Tibial nerve (tissue), 4 donors: Measurements from ENCODE around the gene TPK1. TPM values are rescaled to one million over a fixed set of nuclear protein-coding genes. Genes with fewer than 3 reads are reported as not detected.

Experiments
- DNase-seq, 2 donors: peaks; one replicate each; pipeline ENCODE4 v3.0.0-alpha.2; 2019; ENCODE audit warnings: low spot score in 2 of 2
- H3K27ac ChIP-seq, 4 donors: fragments of 200-600 bp; sonication (generic) in 3 of 4; one replicate each; pipeline ENCODE4 v1.5.1; 2017 to 2019; ENCODE audit warnings: mild to moderate bottlenecking in 1 of 4
- H3K27me3 ChIP-seq, 2 donors: fragments of 200-600 bp; sonication (generic) in 1 of 2; one replicate each; pipeline versions ENCODE4 v1.5.1 to v1.6.0; 2017 to 2019
- H3K36me3 ChIP-seq, 3 donors: fragments of 200-600 bp; sonication (generic); one replicate each; pipeline ENCODE4 v1.5.1; 2018 to 2019
- H3K4me1 ChIP-seq, 4 donors: fragments of 200-600 bp; sonication (generic) in 3 of 4; one replicate each; pipeline ENCODE4 v1.5.1; 2017 to 2019
- H3K4me3 ChIP-seq, 4 donors: fragments of 200-600 bp; sonication (generic) in 3 of 4; one replicate each; pipeline ENCODE4 v1.5.1; 2017 to 2019; ENCODE audit warnings: mild to moderate bottlenecking in 1 of 4, moderate library complexity in 1 of 4
- H3K9me3 ChIP-seq, 4 donors: fragments of 200-600 bp; sonication (generic) in 3 of 4; one replicate each; pipeline ENCODE4 v1.5.1; 2017 to 2019
- CTCF ChIP-seq, 5 experiments: fragments of 200-600 bp in 3 of 5; fragments of 450-650 bp in 2 of 5; sonication (generic) in 3 of 5; IDR thresholded peaks; one replicate each; pipeline ENCODE4 v1.5.1; 2016 to 2019; ENCODE audit warnings: antibody characterized with exemption in 5 of 5, mild to moderate bottlenecking in 3 of 5, moderate library complexity in 2 of 5
- EP300 ChIP-seq, 2 donors: sonication (generic); formaldehyde crosslinking; IDR thresholded peaks; one replicate each; pipeline ENCODE4 v1.6.1; 2017; ENCODE audit warnings: antibody characterized with exemption in 2 of 2, mild to moderate bottlenecking in 1 of 2
- POLR2A ChIP-seq, 2 donors: fragments of 450-650 bp; IDR thresholded peaks; one replicate each; pipeline ENCODE4 v1.6.1; 2017; ENCODE audit warnings: antibody characterized with exemption in 2 of 2, mild to moderate bottlenecking in 2 of 2, moderate library complexity in 2 of 2
- whole genome bisulfite sequencing, 2 donors: methylation state at CpG; one replicate each; pipeline ENCODE4 v1.1.5; 2018; 5-methylcytosine and 5-hydroxymethylcytosine counted together
- total RNA-seq, 4 donors: library from RNA; depleted of rRNA; stranded (reverse); fragments of >200 nt; gene quantifications; one replicate each; pipeline ENCODE4 v1.1.0, GENCODE V29; 2016

Gene TPK1
- total RNA-seq, 4 donors from 2014 or later: 4.5 to 18.8 (median 8.3) TPM

DNA sequence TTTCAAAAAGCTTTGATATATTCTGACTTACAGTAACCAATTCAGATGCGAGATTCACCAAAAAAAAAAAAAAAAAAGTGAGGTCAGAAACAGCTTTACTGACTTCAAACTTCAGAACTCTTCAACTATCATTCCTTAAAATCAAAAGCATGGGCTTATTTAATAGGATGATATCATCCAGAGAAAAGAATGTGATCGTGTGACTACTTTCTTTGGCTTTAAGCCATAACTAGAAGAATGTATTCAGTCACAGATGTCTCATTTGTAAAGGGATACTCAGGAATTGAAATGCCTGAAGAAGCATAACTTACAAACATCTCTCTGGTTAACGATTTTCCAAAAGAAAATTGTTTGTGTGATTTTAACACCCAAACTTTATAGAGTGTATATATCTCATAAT lies 11.5 kb downstream of the TPK1 start:
- no peak for TF ChIP-seq CTCF (IDR thresholded peaks at IDR 0.05)
- TF ChIP-seq POLR2A (IDR thresholded peaks at IDR 0.05): no peak
- TF ChIP-seq EP300 (IDR thresholded peaks at IDR 0.05): no peak
- H3K36me3 ChIP-seq: no peaks in the 10 kb centered on the region
- 21 to 29% methylated on average over 3 of the region's 3 CpGs for WGBS, 2 donors
- H3K27ac ChIP-seq: no peak overlapping the region
- H3K4me1 ChIP-seq: peaks cover 0 to 53% (median 5%) of the 10 kb centered on the region in 4 donors
- H3K9me3 ChIP-seq: no peaks in the 10 kb centered on the region
- H3K4me3 ChIP-seq: no peak overlapping the region
- no peaks in the 10 kb centered on the region for H3K27me3 ChIP-seq
- no peak for DNase-seq

DNA sequence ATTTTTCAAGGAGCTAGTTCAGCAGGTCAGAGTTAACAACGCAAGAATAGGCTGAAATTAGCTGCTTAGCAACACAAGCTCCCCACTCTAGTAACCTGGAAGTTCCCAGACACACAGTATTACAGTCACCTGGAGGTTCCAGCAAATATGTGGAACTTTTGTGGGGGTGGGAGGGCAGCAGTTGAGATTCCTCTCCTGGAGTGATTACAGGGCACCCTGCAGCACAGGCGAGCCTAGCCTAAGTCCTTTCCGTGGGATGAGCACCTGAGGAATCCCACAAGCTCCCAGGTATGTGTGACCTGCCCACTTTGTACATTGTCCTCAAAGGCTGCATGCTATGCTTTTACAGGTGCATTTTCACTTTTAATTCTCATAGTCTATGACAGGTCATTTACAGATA lies 13.6 kb downstream of the TPK1 start:
- WGBS, 2 donors: 84 to 88% methylated on average over 3 of the region's 3 CpGs
- TF ChIP-seq POLR2A (IDR thresholded peaks at IDR 0.05) (no peak), CTCF (IDR thresholded peaks at IDR 0.05) (no peak), EP300 (IDR thresholded peaks at IDR 0.05) (no peak)

GRCh38 chr7:144821067-144821466 lies 14.8 kb downstream of the TPK1 start:
- Histone ChIP-seq H3K4me3 (no peak overlapping the region), H3K36me3 (peaks cover 0 to 3% (median 0%) of the 10 kb centered on the region in 3 donors), H3K4me1 (peaks cover 0 to 27% (median under 1%) of the 10 kb centered on the region in 4 donors), H3K27me3 (no peaks in the 10 kb centered on the region), H3K27ac (no peak overlapping the region), H3K9me3 (no peaks in the 10 kb centered on the region)
- 84 to 86% methylated on average over 4 of the region's 4 CpGs for WGBS, 2 donors
- no peak for DNase-seq
- TF ChIP-seq POLR2A (IDR thresholded peaks at IDR 0.05) (no peak), CTCF (IDR thresholded peaks at IDR 0.05) (no peak), EP300 (IDR thresholded peaks at IDR 0.05) (no peak)

More for the DNA sequence above, 13.6 kb downstream of the TPK1 start:
- Histone ChIP-seq H3K9me3 (no peaks in the 10 kb centered on the region), H3K27me3 (no peaks in the 10 kb centered on the region), H3K36me3 (no peaks in the 10 kb centered on the region), H3K4me1 (peaks cover 0 to 39% (median 5%) of the 10 kb centered on the region in 4 donors), H3K27ac (no peak overlapping the region), H3K4me3 (no peak overlapping the region)
- no peak for DNase-seq

GRCh38 chr7:144820552-144820951 lies 15.3 kb downstream of the TPK1 start:
- H3K36me3 ChIP-seq: peaks cover 0 to 3% (median 0%) of the 10 kb centered on the region in 3 donors
- no peak for DNase-seq
- TF ChIP-seq EP300 (IDR thresholded peaks at IDR 0.05) (no peak), CTCF (IDR thresholded peaks at IDR 0.05) (no peak), POLR2A (IDR thresholded peaks at IDR 0.05) (no peak)
- H3K9me3 ChIP-seq: no peaks in the 10 kb centered on the region
- H3K27me3 ChIP-seq: no peaks in the 10 kb centered on the region
- no peak overlapping the region for H3K4me3 ChIP-seq
- H3K27ac ChIP-seq: no peak overlapping the region
- H3K4me1 ChIP-seq: peaks cover 0 to 22% (median 0%) of the 10 kb centered on the region in 4 donors

- H3K4me3 ChIP-seq: no peak overlapping the region
- 83 to 90% methylated on average over 1 of the region's 1 CpG for WGBS, 2 donors
- peaks cover 0 to 3% (median 0%) of the 10 kb centered on the region in 3 donors for H3K36me3 ChIP-seq
- no peak overlapping the region for H3K27ac ChIP-seq
- TF ChIP-seq CTCF (IDR thresholded peaks at IDR 0.05): no peak
- TF ChIP-seq POLR2A (IDR thresholded peaks at IDR 0.05): no peak
- TF ChIP-seq EP300 (IDR thresholded peaks at IDR 0.05): no peak
- peaks cover 0 to 14% (median 0%) of the 10 kb centered on the region in 4 donors for H3K4me1 ChIP-seq
- no peaks in the 10 kb centered on the region for H3K9me3 ChIP-seq
- DNase-seq: no peak
- no peaks in the 10 kb centered on the region for H3K27me3 ChIP-seq
Observed at GRCh38 chr7:144819566-144819965, 16.3 kb downstream of the TPK1 start.
